ENCODE measurements around the gene CYP2W1. TPM values are rescaled to one million over a fixed set of nuclear protein-coding genes. Genes with fewer than 3 reads are reported as not detected.

The CYP2W1 gene
- total and polyA plus RNA-seq, 10 of the 15 experiments (the other 5 are each of a cell fraction or from before 2014, with no cell fraction given): not detected

DNA sequence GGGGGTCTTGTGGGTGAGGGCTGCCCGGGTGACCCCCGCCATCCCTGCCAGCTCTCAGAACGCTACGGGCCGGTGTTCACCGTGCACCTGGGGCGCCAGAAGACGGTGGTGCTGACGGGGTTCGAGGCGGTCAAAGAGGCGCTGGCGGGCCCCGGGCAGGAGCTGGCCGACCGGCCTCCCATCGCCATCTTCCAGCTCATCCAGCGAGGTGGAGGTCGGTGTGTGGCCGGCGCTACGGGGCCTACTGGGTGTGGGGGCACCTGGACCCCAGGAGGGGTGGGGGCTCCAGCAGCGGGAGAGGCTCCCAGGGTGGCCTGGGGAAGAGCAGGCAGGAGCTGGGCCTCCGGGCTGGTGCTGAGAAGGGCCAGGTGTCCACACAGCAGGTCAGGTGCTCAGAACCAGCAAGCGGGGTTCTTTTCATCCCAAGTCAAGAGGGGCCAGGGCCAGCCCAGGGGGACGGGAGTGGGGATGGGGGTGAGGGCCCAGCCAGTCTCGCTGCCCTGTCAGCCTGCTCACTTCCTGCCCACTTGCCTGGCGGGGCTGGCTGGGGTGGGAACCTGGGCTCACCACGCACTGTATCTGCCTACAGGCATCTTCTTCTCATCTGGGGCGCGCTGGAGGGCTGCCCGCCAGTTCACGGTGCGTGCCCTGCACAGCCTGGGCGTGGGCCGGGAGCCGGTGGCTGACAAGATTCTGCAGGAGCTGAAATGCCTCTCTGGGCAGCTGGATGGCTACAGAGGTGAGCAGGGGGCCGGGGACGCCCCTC is 1.6 kb downstream of the CYP2W1 start:
- ChIA-PET POLR2A (interaction anchor here (0.6 kb wide), 1 partner anchor 9 kb away, joined by 3 read pairs; no protein-coding TSS in a partner anchor), RAD21 (ENCODE audit: unreplicated experiment) (interaction anchor here (0.8 kb wide), 1 partner anchor 14 kb away, joined by 5 read pairs; no protein-coding TSS in a partner anchor), SMC1A (ENCODE audit: uncharacterized antibody, unreplicated experiment) (no interaction called here), CTCF (interaction anchor here (0.6 to 1.2 kb wide), 2 partner anchors 11 to 102 kb away, joined by 4 to 5 read pairs; no protein-coding TSS in a partner anchor)
- no peak overlapping the region for H3K27ac ChIP-seq (ENCODE audit: control insufficient read depth, insufficient read depth)
- H3K36me3 ChIP-seq (ENCODE audit: control insufficient read depth in 2 of 2, insufficient read depth in 2 of 2, low read length in 1 of 2): no peaks in the 10 kb centered on the region
- WGBS (ENCODE audit: insufficient coverage, insufficient replicate concordance, low lambda C conversion rate, missing lambda C conversion rate): 53% methylated on average over 28 of the region's 39 CpGs
- H3K4me3 ChIP-seq: no peak overlapping the region
- H3K9me3 ChIP-seq (replicated peaks; ENCODE audit: control insufficient read depth, insufficient read depth, low read length): no peaks in the 10 kb centered on the region
- H3K4me2 ChIP-seq (ENCODE audit: control insufficient read depth, insufficient read depth): no peak overlapping the region
- DNase-seq (ENCODE audit: low read depth, low spot score) (no peak), FAIRE-seq (no peak), ATAC-seq (no peak)
- in situ Hi-C loops (cut with MboI) (no loop called here), intact Hi-C loops (cut with micrococcal nuclease; ENCODE audit: unreplicated experiment) (no loop called here)
- TF ChIP-seq, protein P1, sequence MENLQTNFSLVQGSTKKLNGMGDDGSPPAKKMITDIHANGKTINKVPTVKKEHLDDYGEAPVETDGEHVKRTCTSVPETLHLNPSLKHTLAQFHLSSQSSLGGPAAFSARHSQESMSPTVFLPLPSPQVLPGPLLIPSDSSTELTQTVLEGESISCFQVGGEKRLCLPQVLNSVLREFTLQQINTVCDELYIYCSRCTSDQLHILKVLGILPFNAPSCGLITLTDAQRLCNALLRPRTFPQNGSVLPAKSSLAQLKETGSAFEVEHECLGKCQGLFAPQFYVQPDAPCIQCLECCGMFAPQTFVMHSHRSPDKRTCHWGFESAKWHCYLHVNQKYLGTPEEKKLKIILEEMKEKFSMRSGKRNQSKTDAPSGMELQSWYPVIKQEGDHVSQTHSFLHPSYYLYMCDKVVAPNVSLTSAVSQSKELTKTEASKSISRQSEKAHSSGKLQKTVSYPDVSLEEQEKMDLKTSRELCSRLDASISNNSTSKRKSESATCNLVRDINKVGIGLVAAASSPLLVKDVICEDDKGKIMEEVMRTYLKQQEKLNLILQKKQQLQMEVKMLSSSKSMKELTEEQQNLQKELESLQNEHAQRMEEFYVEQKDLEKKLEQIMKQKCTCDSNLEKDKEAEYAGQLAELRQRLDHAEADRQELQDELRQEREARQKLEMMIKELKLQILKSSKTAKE (IDR thresholded peaks at IDR 0.05; ENCODE audit: low read depth, poor library complexity, severe bottlenecking): no peak
- TF ChIP-seq RUNX3 (IDR thresholded peaks at IDR 0.05; ENCODE audit: low read length) (no peak), JUNB (IDR thresholded peaks at IDR 0.05) (no peak), NR2C2 (IDR thresholded peaks at IDR 0.05; ENCODE audit: borderline replicate concordance, control insufficient read depth, insufficient read length, low read depth) (no peak), EP300 (IDR thresholded peaks at IDR 0.05; ENCODE audit: borderline replicate concordance in 1 of 2, control insufficient read depth in 1 of 2, low read depth in 2 of 2, low read length in 2 of 2) (no peak), MYB (IDR thresholded peaks at IDR 0.05; ENCODE audit: borderline replicate concordance, low read depth, low read length) (no peak)
- TF ChIP-seq, protein P2, sequence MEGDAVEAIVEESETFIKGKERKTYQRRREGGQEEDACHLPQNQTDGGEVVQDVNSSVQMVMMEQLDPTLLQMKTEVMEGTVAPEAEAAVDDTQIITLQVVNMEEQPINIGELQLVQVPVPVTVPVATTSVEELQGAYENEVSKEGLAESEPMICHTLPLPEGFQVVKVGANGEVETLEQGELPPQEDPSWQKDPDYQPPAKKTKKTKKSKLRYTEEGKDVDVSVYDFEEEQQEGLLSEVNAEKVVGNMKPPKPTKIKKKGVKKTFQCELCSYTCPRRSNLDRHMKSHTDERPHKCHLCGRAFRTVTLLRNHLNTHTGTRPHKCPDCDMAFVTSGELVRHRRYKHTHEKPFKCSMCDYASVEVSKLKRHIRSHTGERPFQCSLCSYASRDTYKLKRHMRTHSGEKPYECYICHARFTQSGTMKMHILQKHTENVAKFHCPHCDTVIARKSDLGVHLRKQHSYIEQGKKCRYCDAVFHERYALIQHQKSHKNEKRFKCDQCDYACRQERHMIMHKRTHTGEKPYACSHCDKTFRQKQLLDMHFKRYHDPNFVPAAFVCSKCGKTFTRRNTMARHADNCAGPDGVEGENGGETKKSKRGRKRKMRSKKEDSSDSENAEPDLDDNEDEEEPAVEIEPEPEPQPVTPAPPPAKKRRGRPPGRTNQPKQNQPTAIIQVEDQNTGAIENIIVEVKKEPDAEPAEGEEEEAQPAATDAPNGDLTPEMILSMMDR (IDR thresholded peaks at IDR 0.05 in 2 of 3, conservative IDR thresholded peaks at IDR 0.05 in 1 of 3; ENCODE audit: control insufficient read depth in 2 of 3, extremely low read depth in 1 of 3, insufficient read depth in 1 of 3, low read depth in 3 of 3, low read length in 3 of 3): no peak
- TF ChIP-seq, protein P3, sequence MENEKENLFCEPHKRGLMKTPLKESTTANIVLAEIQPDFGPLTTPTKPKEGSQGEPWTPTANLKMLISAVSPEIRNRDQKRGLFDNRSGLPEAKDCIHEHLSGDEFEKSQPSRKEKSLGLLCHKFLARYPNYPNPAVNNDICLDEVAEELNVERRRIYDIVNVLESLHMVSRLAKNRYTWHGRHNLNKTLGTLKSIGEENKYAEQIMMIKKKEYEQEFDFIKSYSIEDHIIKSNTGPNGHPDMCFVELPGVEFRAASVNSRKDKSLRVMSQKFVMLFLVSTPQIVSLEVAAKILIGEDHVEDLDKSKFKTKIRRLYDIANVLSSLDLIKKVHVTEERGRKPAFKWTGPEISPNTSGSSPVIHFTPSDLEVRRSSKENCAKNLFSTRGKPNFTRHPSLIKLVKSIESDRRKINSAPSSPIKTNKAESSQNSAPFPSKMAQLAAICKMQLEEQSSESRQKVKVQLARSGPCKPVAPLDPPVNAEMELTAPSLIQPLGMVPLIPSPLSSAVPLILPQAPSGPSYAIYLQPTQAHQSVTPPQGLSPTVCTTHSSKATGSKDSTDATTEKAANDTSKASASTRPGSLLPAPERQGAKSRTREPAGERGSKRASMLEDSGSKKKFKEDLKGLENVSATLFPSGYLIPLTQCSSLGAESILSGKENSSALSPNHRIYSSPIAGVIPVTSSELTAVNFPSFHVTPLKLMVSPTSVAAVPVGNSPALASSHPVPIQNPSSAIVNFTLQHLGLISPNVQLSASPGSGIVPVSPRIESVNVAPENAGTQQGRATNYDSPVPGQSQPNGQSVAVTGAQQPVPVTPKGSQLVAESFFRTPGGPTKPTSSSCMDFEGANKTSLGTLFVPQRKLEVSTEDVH (IDR thresholded peaks at IDR 0.05; ENCODE audit: low read depth, partially characterized antibody): no peak
- no peaks in the 10 kb centered on the region for H4K20me1 ChIP-seq (ENCODE audit: control insufficient read depth, insufficient read depth)
- H3K27me3 ChIP-seq (replicated peaks in 1 of 2; ENCODE audit: control insufficient read depth in 2 of 2, insufficient read depth in 2 of 2, low read length in 1 of 2): no peaks in the 10 kb centered on the region; a peak in 2 of 4 replicates
- no peak overlapping the region for H3K9ac ChIP-seq (ENCODE audit: control insufficient read depth, insufficient read depth, low read length)
- H3K79me2 ChIP-seq (ENCODE audit: control insufficient read depth, insufficient read depth, low read length): no peaks in the 10 kb centered on the region
- no peak overlapping the region for H2AFZ ChIP-seq (ENCODE audit: control insufficient read depth, low read depth, low read length)
- H3K4me1 ChIP-seq (ENCODE audit: control insufficient read depth, insufficient read depth, low read length): no peaks in the 10 kb centered on the region
- BruUV-seq (replicated peaks): no TSS peak
